Heart left ventricle (tissue), 16 donors: ENCODE data around the gene RPL13A. TPM values are rescaled to one million over a fixed set of nuclear protein-coding genes. Genes with fewer than 3 reads are reported as not detected.
A peak's percentile ranks its signal among the peaks of the same experiment; 100 is the strongest.

Experiments
- ATAC-seq, 4 donors: fragments of 200-7000 bp; cut with Tn5 transposase; one replicate each; pipeline ENCODE4 v1.9.1; 2020 to 2022; ENCODE audit warnings: moderate library complexity in 4 of 4, mild to moderate bottlenecking in 3 of 4, moderate number of reproducible peaks in 1 of 4
- DNase-seq, 5 donors: peaks; one replicate each; pipeline ENCODE4 v3.0.0-alpha.2; 2020
- H3K27ac ChIP-seq, 12 donors: fragments of 200-600 bp; sonication (generic) in 4 of 12; one replicate each; pipeline versions ENCODE4 v1.5.0 to v1.8.0; 2016 to 2022; ENCODE audit warnings: mild to moderate bottlenecking in 2 of 12
- H3K27me3 ChIP-seq, 9 donors: fragments of 200-600 bp; sonication (generic) in 2 of 9; one replicate each; pipeline versions ENCODE4 v1.5.1 to v1.8.0; 2016 to 2022; ENCODE audit warnings: mild to moderate bottlenecking in 3 of 9
- H3K36me3 ChIP-seq, 9 donors: fragments of 200-600 bp; sonication (generic) in 2 of 9; one replicate each; pipeline versions ENCODE4 v1.5.0 to v1.8.0; 2018 to 2022; ENCODE audit warnings: mild to moderate bottlenecking in 2 of 9
- H3K4me1 ChIP-seq, 12 donors: fragments of 200-600 bp; sonication (generic) in 4 of 12; one replicate each; pipeline versions ENCODE4 v1.5.0 to v1.8.0; 2016 to 2022; ENCODE audit warnings: mild to moderate bottlenecking in 3 of 12
- H3K4me3 ChIP-seq, 12 donors: fragments of 200-600 bp; sonication (generic) in 4 of 12; one replicate each; pipeline versions ENCODE4 v1.5.0 to v1.8.0; 2017 to 2022; ENCODE audit warnings: mild to moderate bottlenecking in 9 of 12, moderate library complexity in 4 of 12
- H3K9me3 ChIP-seq, 12 donors: fragments of 200-600 bp; sonication (generic) in 4 of 12; one replicate each; pipeline versions ENCODE4 v1.5.0 to v1.8.0; 2016 to 2022; ENCODE audit warnings: mild to moderate bottlenecking in 1 of 12
- CTCF ChIP-seq, 12 donors: fragments of 200-600 bp; sonication (generic) in 4 of 12; IDR thresholded peaks; one replicate each; pipeline versions ENCODE4 v1.5.0 to v1.8.0; 2018 to 2022; ENCODE audit warnings: antibody characterized with exemption in 12 of 12, mild to moderate bottlenecking in 5 of 12
- POLR2A ChIP-seq, 2 donors: fragments of 450-650 bp; IDR thresholded peaks; one replicate each; pipeline ENCODE4 v1.6.1; 2017; ENCODE audit warnings: antibody characterized with exemption in 2 of 2, mild to moderate bottlenecking in 2 of 2, moderate library complexity in 2 of 2
- WGBS, 4 donors: extraction: QIAGEN DNeasy Blood & Tissue Kit in 2 of 4; methylation state at CpG; one replicate each; pipeline versions ENCODE4 v1.1.5 to v1.1.7; 2013 to 2018; 5-methylcytosine and 5-hydroxymethylcytosine counted together
- intact Hi-C, 10 donors: fragments of 100-400 bp; cut with DNase I; formaldehyde crosslinking; loops; one replicate each; pipeline versions ENCODE4 v1.11.1 to v1.14.2; 2022
- polyA plus RNA-seq, 2 donors: library from polyadenylated mRNA; stranded (reverse); fragments of 200-250 nt; gene quantifications; one replicate each; pipeline ENCODE4 v1.2.3, GENCODE V29; 2013
- total RNA-seq, 9 donors: library from RNA; depleted of rRNA in 2 of 9; stranded (reverse); fragments of >200 nt in 2 of 9; fragmentation: NEBNext Ultra II Directional in 3 of 9; extraction: Animal tissue kit (Norgen Biotek cat#: 25700) in 3 of 9; gene quantifications; one replicate each; pipeline versions ENCODE4 v1.1.0 to v1.2.4, GENCODE V29; 2016 to 2023
- donor health status: ischemic (EF 13 %, LVEDD 7.1; RV severe dilation, severe dysfunction).
- donor health status: healthy with polysubstance abuse.
- donor health status: DM: no; HTN: yes; CAD: no.
- donor health status: DM: no; HTN: no; CAD: no.
- donor health status: ischemic (EF 25% LVEDD 6.9; RV normal size, moderate dysfunction).
- donor health status: ischemic (EF 25% LVEDD 5.7; RV mildly dilated, moderate dysfunction).
- donor health status: healthy.
- donor health status: DM: yes; HTN: yes; CAD: no.
- donor health status: ischemic (EF 35%, LVEDD 5.7; RV mildly dilated, moderate dysfunction).
- donor health status: nonischemic (EF 11% LVEDD 7.7; RV severe dilation, severe dysfunction).
- donor health status: DM: yes; HTN: yes; CAD: no.
- donor health status: PGD.
- donor health status: ischemic (EF 29% LVEDD 5.4; RV normal size, mild dysfunction).
- donor health status: nonischemic (EF 23%, LVEDD 6.1; RV moderate dilation, normal function).

Gene RPL13A
- total and polyA plus RNA-seq, 11 donors = 876 to 2,850 (median 1,261) TPM

- TF ChIP-seq POLR2A (IDR thresholded peaks at IDR 0.05) (no peak), CTCF (IDR thresholded peaks at IDR 0.05) (no peak)
- Histone ChIP-seq H3K4me1 (peaks cover 0 to 20% (median 2%) of the 10 kb centered on the region in 12 donors), H3K27ac (no peak overlapping the region), H3K9me3 (no peaks in the 10 kb centered on the region), H3K27me3 (peaks cover 6 to 64% (median 50%) of the 10 kb centered on the region in 9 donors), H3K36me3 (no peaks in the 10 kb centered on the region), H3K4me3 (peak overlapping the region in 10 of 12 donors; percentile 20 to 79 (median 52))
- 21 to 35% (median 28%) methylated on average over 19 of the region's 19 CpGs for WGBS, 4 donors
- DNase-seq = no peak
- intact Hi-C loops = loop anchor here in 7 of 10 donors (5.0 to 10.0 kb wide), 5 partner anchors 48 to 218 kb away; no protein-coding TSS in a partner anchor
- no peak for ATAC-seq
Observed at GRCh38 chr19:49440439-49441209, 46.8 kb upstream of the RPL13A start.

GRCh38 chr19:49441210-49441959 lies 46.0 kb upstream of the RPL13A start, which contains the start of gene SLC17A7:
Gene SLC17A7 (minus strand): TSS chr19:49441527. CDS start chr19:49441379, 148 bp downstream.
- Histone ChIP-seq H3K36me3 (no peaks in the 10 kb centered on the region), H3K4me3 (peak within 1 kb of the TSS in 10 of 12 donors; percentile 43 to 79 (median 68)), H3K27ac (peak within 1 kb of the TSS in 8 of 12 donors; percentile 46 to 90 (median 58)), H3K4me1 (peaks cover 0 to 20% (median 2%) of the 10 kb centered on the region in 12 donors), H3K27me3 (peaks cover 2 to 56% (median 42%) of the 10 kb centered on the region in 9 donors), H3K9me3 (no peaks in the 10 kb centered on the region)
- ATAC-seq = peak in 1 of 4 donors; percentile 9
- TF ChIP-seq CTCF (IDR thresholded peaks at IDR 0.05) (no peak), POLR2A (IDR thresholded peaks at IDR 0.05) (no peak)
- DNase-seq = peak; percentile 51 to 78 (median 67)
- WGBS, 4 donors = 4 to 10% (median 6%) methylated on average over 21 to 56 of the region's 56 CpGs
- intact Hi-C loops = loop anchor here in 7 of 10 donors (5.0 to 10.0 kb wide), 5 partner anchors 49 to 219 kb away; no protein-coding TSS in a partner anchor

- ATAC-seq = no peak
- no peak for TF ChIP-seq CTCF (IDR thresholded peaks at IDR 0.05)
- no peak for TF ChIP-seq POLR2A (IDR thresholded peaks at IDR 0.05)
- Histone ChIP-seq H3K36me3 (peaks cover 0 to 5% (median 0%) of the 10 kb centered on the region in 9 donors), H3K4me3 (peak overlapping the region in 9 of 12 donors; percentile 55 to 79 (median 69)), H3K4me1 (peaks cover 0 to 20% (median 2%) of the 10 kb centered on the region in 12 donors), H3K27me3 (peaks cover 0 to 51% (median 37%) of the 10 kb centered on the region in 9 donors), H3K9me3 (no peaks in the 10 kb centered on the region), H3K27ac (peak overlapping the region in 8 of 12 donors; percentile 46 to 90 (median 58))
- whole genome bisulfite sequencing, 4 donors = 19 to 26% (median 22%) methylated on average over 14 of the region's 14 CpGs
- intact Hi-C loops = loop anchor here in 9 of 10 donors (1.0 to 10.0 kb wide), 8 partner anchors 49 to 220 kb away; no protein-coding TSS in a partner anchor
- DNase-seq = no peak
Observed at GRCh38 chr19:49441960-49442350, 45.5 kb upstream of the RPL13A start.
